Umbilical cord (tissue), 2 donors: ENCODE data around the gene MYO10. TPM values are rescaled to one million over a fixed set of nuclear protein-coding genes. Genes with fewer than 3 reads are reported as not detected.

Experiments used
- DNase-seq: peaks from one replicate; pipeline ENCODE4 v3.0.0-alpha.2; 2015; ENCODE audit warnings: low spot score
- total RNA-seq: library from RNA; depleted of rRNA; stranded (reverse); fragments of >200 nt; gene quantifications from one replicate; pipeline ENCODE4 v1.2.3, GENCODE V29; 2014; ENCODE audit warnings: low replicate concordance; ENCODE audit not compliant: insufficient read depth

MYO10 gene
- total RNA-seq, 1 donor from 2014 or later, result 24.1 TPM

DNA sequence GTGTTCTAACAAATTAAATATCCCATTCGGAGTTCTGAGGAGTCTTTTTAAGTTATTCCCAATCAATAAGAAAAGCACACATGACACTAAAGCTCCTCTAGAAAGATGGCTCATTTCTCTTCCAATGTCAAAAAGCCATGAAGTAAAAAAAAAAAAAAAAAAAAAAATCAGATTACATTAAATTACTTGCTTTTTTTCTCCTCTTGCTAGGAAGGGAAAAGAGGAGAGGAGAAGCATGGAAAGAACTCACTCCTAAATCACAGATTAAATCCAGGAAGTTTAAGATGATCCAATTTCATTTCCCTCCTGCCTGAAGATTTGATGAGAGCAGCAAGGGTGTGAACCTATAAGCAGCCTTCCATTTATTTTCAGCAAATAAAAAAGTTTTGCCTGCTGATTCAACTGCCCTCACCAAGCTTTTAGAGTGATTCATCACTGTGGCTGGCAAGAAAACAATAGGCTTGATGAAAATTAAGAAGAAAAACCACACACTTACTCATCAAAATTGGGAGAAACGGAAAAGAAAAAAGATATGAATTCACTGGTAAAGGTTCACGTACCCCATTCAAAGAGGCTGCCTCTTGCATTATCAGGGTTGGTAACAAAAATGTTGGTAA, 19.7 kb downstream of the MYO10 start:
- DNase-seq, result peak; percentile 36

- no peak for DNase-seq
Measured at GRCh38 chr5:16914584-16914983, 21.5 kb downstream of the MYO10 start.

- no peak for DNase-seq
Measured at GRCh38 chr5:16914108-16914435, 22.0 kb downstream of the MYO10 start.

GRCh38 chr5:16913187-16914107, 22.6 kb downstream of the MYO10 start:
- DNase-seq, result no peak

DNA sequence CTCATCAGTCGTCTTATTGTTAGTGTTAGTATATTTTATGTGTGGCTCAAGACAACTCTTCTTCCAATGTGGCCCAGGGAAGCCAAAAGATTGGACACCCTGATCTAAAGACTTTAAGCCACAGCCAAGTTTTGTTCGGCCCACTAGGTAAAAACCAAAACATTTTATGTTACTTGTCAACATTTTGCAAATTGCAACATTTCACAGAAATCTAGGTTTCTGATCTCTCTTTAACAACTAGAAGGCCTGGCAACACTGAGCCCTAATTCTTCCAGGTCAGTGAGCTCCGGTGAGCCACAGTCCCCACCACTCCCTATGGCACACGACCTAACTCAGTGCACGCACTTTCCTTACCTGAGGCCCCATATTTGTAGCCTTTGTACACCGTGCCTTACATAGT, 24.0 kb downstream of the MYO10 start:
- no peak for DNase-seq

DNA sequence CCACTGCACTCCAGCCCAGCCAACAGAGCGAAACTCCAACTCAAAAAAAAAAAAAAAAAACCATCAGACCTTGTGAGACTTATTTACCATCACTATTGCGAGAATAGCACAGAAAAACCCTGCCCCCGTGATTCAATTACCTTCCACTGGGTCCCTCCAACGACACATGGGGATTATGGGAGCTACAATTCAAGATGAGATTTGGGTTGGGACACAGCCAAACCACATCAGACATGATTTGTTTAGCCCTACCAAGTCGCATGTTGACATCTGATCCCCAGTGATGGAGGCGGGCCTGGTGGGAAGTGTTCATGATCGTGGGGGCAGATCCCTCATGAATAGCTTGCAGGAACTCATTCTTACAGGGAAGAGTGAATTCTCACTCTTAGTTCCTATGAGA, 26.6 kb downstream of the MYO10 start:
- DNase-seq, result no peak

GRCh38 chr5:16907270-16907669, 28.8 kb downstream of the MYO10 start:
- no peak for DNase-seq

DNA sequence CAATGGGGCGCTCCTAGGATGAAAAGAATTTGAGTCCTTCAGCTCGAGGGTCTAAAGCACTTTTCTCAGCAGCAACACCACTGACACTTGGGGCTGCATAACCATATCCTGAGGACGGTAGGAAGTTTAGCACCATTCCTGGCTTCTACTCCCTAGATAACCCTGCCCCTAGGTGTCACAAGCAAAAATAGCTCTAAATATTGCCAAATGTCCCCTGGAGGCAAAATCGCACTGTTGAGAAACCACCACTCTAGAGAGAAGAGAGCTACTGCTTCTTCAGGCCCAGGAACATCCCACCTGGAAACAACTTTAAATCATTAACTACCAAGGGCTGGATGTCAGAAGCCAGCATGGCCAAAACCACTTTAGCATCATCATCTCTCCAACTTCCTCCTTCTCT, 29.8 kb downstream of the MYO10 start:
- DNase-seq, result no peak

GRCh38 chr5:16903480-16904300, 32.4 kb downstream of the MYO10 start:
- DNase-seq, result peak; percentile 15

GRCh38 chr5:16902846-16903245, 33.2 kb downstream of the MYO10 start:
- peak; percentile 90 for DNase-seq

- no peak for DNase-seq
Measured at GRCh38 chr5:16901021-16901644, 35.0 kb downstream of the MYO10 start.

DNA sequence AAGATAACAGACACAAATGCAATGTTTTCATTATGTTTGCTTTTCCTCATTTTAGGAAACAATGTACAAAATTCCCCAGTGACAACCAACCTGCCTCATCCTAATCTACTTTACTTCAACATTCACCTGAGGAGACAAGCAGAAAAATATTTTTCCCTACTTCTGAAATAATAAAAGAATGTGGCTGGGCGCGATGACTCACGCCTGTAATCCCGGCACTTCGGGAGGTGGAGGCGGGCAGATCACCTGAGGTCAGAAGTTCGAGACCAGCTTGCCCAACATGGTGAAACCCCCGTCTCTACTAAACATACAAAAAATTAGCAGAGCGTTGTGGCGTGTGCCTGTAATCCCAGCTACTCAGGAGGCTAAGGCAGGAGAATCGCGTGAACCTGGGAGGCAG, 36.9 kb downstream of the MYO10 start:
- no peak for DNase-seq

DNA sequence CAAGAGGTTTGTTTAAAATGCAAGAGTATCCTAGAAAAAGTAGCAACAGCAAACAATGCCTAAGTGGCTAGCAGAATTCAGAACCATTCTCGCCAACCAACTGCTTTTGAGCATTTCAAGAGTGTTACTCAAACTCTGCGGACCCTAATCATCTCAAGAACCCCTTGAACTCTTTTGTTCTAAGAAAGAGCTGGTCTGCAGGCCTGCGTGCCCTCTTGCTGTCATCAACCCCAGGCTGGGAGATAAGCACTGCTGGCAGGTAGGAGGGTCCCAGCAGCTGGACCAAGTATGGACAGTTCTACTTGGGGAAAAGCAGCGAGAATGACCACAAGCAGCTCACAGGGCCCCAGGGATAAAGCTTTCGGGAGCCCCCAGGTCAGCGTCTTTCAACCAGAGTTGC, 38.3 kb downstream of the MYO10 start:
- DNase-seq, result no peak

GRCh38 chr5:16897284-16897704, 38.8 kb downstream of the MYO10 start:
- peak; percentile 66 for DNase-seq

DNA sequence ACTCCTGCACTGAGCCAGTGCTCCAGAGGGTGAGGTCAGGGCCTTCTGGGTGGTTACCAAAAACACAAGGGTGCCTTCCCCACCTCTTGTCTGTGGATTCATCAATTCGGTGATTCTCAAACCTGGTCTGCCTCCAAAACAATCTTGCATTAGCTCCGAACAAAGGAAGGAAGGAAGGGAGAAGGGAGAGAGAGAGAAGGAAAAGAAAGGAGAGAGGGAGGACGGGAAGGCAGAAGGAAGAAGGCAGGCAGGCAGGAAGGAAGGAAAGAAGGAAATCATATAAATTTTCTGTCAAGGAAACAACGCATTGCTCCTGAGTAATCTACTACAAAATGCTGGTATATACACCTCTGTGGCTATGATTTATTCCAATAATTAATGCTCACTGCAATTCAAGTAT, 39.3 kb downstream of the MYO10 start:
- DNase-seq, result no peak

- peak; percentile 62 for DNase-seq
Measured at GRCh38 chr5:16894236-16895057, 41.6 kb downstream of the MYO10 start.

GRCh38 chr5:16891033-16891432, 45.1 kb downstream of the MYO10 start:
- DNase-seq, result no peak

- peak; percentile 30 for DNase-seq
Measured at GRCh38 chr5:16889972-16890519, 46.0 kb downstream of the MYO10 start.

- DNase-seq, result peak; percentile 30
Measured at GRCh38 chr5:16889203-16889971, 46.7 kb downstream of the MYO10 start.

GRCh38 chr5:16888694-16889124, 47.4 kb downstream of the MYO10 start:
- DNase-seq, result no peak
